Stomach (tissue), 9 donors: ENCODE data around the gene PTPRE. TPM values are rescaled to one million over a fixed set of nuclear protein-coding genes. Genes with fewer than 3 reads are reported as not detected.

ENCODE experiments used
- DNase-seq, 2 donors: peaks; one replicate each; pipeline versions ENCODE4 v3.0.0 to v3.0.0-alpha.2; 2013 to 2019
- H3K27ac ChIP-seq, 5 donors: fragments of 200-600 bp in 4 of 5; sonication (generic) in 4 of 5; one replicate each; pipeline ENCODE4 v1.5.1; 2013 to 2019; ENCODE audit warnings: mild to moderate bottlenecking in 1 of 5, moderate library complexity in 1 of 5
- H3K27me3 ChIP-seq, 3 donors: fragments of 200-600 bp; sonication (generic); one replicate each; pipeline ENCODE4 v1.5.1; 2017 to 2019; ENCODE audit warnings: mixed run types in 1 of 3
- H3K36me3 ChIP-seq, 4 donors: fragments of 200-600 bp; sonication (generic); 1 replicate in 3 of 4; 2 replicates in 1 of 4; pipeline ENCODE4 v1.5.1; 2016 to 2019
- H3K4me1 ChIP-seq, 4 donors: fragments of 200-600 bp; sonication (generic); one replicate each; pipeline ENCODE4 v1.5.1; 2016 to 2019
- H3K4me3 ChIP-seq, 4 donors: fragments of 200-600 bp; sonication (generic) in 3 of 4; one replicate each; pipeline ENCODE4 v1.5.1; 2016 to 2019; ENCODE audit warnings: mild to moderate bottlenecking in 1 of 4
- H3K9me3 ChIP-seq, 4 donors: fragments of 200-600 bp; sonication (generic); one replicate each; pipeline ENCODE4 v1.5.1; 2016 to 2019
- EP300 ChIP-seq: sonication (generic); formaldehyde crosslinking; IDR thresholded peaks from one replicate; pipeline ENCODE4 v1.6.1; 2017; ENCODE audit warnings: antibody characterized with exemption
- POLR2A ChIP-seq, 4 donors: fragments of 450-650 bp; IDR thresholded peaks; one replicate each; pipeline ENCODE4 v1.6.1; 2016; ENCODE audit warnings: antibody characterized with exemption in 4 of 4, control low read depth in 2 of 4, mild to moderate bottlenecking in 1 of 4, moderate library complexity in 1 of 4
- POLR2AphosphoS5 ChIP-seq, 3 donors: sonication (generic); formaldehyde crosslinking; IDR thresholded peaks; one replicate each; pipeline ENCODE4 v1.6.1; 2016; ENCODE audit warnings: antibody characterized with exemption in 3 of 3
- WGBS, 5 donors: extraction: QIAGEN DNeasy Blood & Tissue Kit in 3 of 5; methylation state at CpG; one replicate each; pipeline versions ENCODE4 v1.1.5 to v1.1.7; 2013 to 2018; 5-methylcytosine and 5-hydroxymethylcytosine counted together
- intact Hi-C: fragments of 100-400 bp; cut with DNase I; formaldehyde crosslinking; loops from one replicate; pipeline ENCODE4 v1.15.1; 2023; ENCODE audit warnings: low total_unique reads
- polyA plus RNA-seq, 3 donors: library from polyadenylated mRNA; stranded (reverse); fragments of 200-250 nt; gene quantifications; one replicate each; pipeline ENCODE4 v1.2.3, GENCODE V29; 2013
- total RNA-seq, 5 donors: library from RNA; depleted of rRNA; stranded (reverse); fragments of >200 nt; gene quantifications; one replicate each; pipeline versions ENCODE4 v1.1.0 to v1.2.3, GENCODE V29; 2014 to 2016
- TF ChIP-seq, protein P1 (sequence below), 7 experiments: fragments of 450-650 bp in 4 of 7; fragments of 200-600 bp in 3 of 7; sonication (generic) in 3 of 7; IDR thresholded peaks; one replicate each; pipeline ENCODE4 v1.5.1; 2016 to 2019; ENCODE audit warnings: antibody characterized with exemption in 7 of 7, control low read depth in 2 of 7, mild to moderate bottlenecking in 1 of 7
- donor health status: healthy with polysubstance abuse.
- donor health status: Bipolar disorder and iron deficiency.
- donor health status: healthy.

Gene PTPRE
- total and polyA plus RNA-seq, 8 donors = 4.0 to 26.4 (median 8.9) TPM

- WGBS, 5 donors = 71 to 84% (median 83%) methylated on average over 12 of the region's 12 CpGs
Measured at GRCh38 chr10:127964621-127965020, 57.7 kb downstream of the PTPRE start.

GRCh38 chr10:127966875-127967274, 60.0 kb downstream of the PTPRE start:
- no peaks in the 10 kb centered on the region for H3K36me3 ChIP-seq
- DNase-seq = no peak
- TF ChIP-seq POLR2AphosphoS5 (IDR thresholded peaks at IDR 0.05) (no peak), EP300 (no peak), POLR2A (IDR thresholded peaks at IDR 0.05) (no peak)
- TF ChIP-seq, protein P1, sequence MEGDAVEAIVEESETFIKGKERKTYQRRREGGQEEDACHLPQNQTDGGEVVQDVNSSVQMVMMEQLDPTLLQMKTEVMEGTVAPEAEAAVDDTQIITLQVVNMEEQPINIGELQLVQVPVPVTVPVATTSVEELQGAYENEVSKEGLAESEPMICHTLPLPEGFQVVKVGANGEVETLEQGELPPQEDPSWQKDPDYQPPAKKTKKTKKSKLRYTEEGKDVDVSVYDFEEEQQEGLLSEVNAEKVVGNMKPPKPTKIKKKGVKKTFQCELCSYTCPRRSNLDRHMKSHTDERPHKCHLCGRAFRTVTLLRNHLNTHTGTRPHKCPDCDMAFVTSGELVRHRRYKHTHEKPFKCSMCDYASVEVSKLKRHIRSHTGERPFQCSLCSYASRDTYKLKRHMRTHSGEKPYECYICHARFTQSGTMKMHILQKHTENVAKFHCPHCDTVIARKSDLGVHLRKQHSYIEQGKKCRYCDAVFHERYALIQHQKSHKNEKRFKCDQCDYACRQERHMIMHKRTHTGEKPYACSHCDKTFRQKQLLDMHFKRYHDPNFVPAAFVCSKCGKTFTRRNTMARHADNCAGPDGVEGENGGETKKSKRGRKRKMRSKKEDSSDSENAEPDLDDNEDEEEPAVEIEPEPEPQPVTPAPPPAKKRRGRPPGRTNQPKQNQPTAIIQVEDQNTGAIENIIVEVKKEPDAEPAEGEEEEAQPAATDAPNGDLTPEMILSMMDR (IDR thresholded peaks at IDR 0.05) = no peak
- intact Hi-C loops = no loop called here
- H3K4me3 ChIP-seq = no peak overlapping the region
- WGBS, 5 donors = 80 to 86% (median 83%) methylated on average over 5 of the region's 5 CpGs
- H3K27me3 ChIP-seq = no peaks in the 10 kb centered on the region
- H3K4me1 ChIP-seq = peaks cover 0 to 12% (median 11%) of the 10 kb centered on the region in 4 donors
- no peak overlapping the region for H3K27ac ChIP-seq
- no peaks in the 10 kb centered on the region for H3K9me3 ChIP-seq

More at GRCh38 chr10:127964621-127965020, 57.7 kb downstream of the PTPRE start:
- Histone ChIP-seq H3K36me3 (no peaks in the 10 kb centered on the region), H3K4me3 (no peak overlapping the region), H3K9me3 (no peaks in the 10 kb centered on the region), H3K27me3 (no peaks in the 10 kb centered on the region), H3K4me1 (peaks cover 0 to 12% (median 11%) of the 10 kb centered on the region in 4 donors), H3K27ac (no peak overlapping the region)
- DNase-seq = no peak
- intact Hi-C loops = no loop called here
- TF ChIP-seq EP300 (no peak), POLR2A (IDR thresholded peaks at IDR 0.05) (no peak), POLR2AphosphoS5 (IDR thresholded peaks at IDR 0.05) (no peak)
- TF ChIP-seq, protein P1 (IDR thresholded peaks at IDR 0.05) = no peak

GRCh38 chr10:127968027-127968441, 61.1 kb downstream of the PTPRE start:
- Histone ChIP-seq H3K36me3 (no peaks in the 10 kb centered on the region), H3K4me3 (no peak overlapping the region), H3K9me3 (no peaks in the 10 kb centered on the region), H3K27me3 (no peaks in the 10 kb centered on the region), H3K4me1 (peaks cover 0 to 12% (median 11%) of the 10 kb centered on the region in 4 donors), H3K27ac (peak overlapping the region in 4 of 5 donors; percentile 52 to 70 (median 66))
- TF ChIP-seq POLR2AphosphoS5 (IDR thresholded peaks at IDR 0.05) (no peak), EP300 (no peak), POLR2A (IDR thresholded peaks at IDR 0.05) (no peak)
- TF ChIP-seq, protein P1 (IDR thresholded peaks at IDR 0.05) = no peak
- DNase-seq = peak in 1 of 2 donors; percentile 40
- intact Hi-C loops = no loop called here
- 34 to 65% (median 46%) methylated on average over 2 to 3 of the region's 3 CpGs for WGBS, 5 donors

GRCh38 chr10:127968659-127969058, 61.8 kb downstream of the PTPRE start:
- Histone ChIP-seq H3K9me3 (no peaks in the 10 kb centered on the region), H3K27ac (peak overlapping the region in 3 of 5 donors; percentile 65 to 70 (median 66)), H3K4me3 (no peak overlapping the region), H3K27me3 (no peaks in the 10 kb centered on the region), H3K36me3 (no peaks in the 10 kb centered on the region), H3K4me1 (peaks cover 0 to 15% (median 11%) of the 10 kb centered on the region in 4 donors)
- peak in 1 of 2 donors; percentile 35 for DNase-seq
- TF ChIP-seq POLR2AphosphoS5 (IDR thresholded peaks at IDR 0.05) (peak in 1 of 3 donors; percentile 36), EP300 (no peak), POLR2A (IDR thresholded peaks at IDR 0.05) (no peak)
- intact Hi-C loops = no loop called here
- WGBS, 5 donors = 37 to 51% (median 48%) methylated on average over 1 of the region's 1 CpG
